ENCODE data around the gene POLDIP2. TPM values are rescaled to one million over a fixed set of nuclear protein-coding genes. Genes with fewer than 3 reads are reported as not detected.

POLDIP2 gene
- total RNA-seq, 1 donor = 82.9 TPM

GRCh38 chr17:28371245-28372202, 14.2 kb upstream of the POLDIP2 start, which contains the start of gene SARM1:
Gene SARM1, plus strand, starts transcription at chr17:28371694. Its CDS starts 339 bp downstream, at chr17:28372033.
- Histone ChIP-seq H3K27me3 (ENCODE audit: insufficient read depth, low read length) (peaks cover 16% of the 10 kb centered on the region), H2AFZ (ENCODE audit: low read length) (no peak within 1 kb of the TSS), H4K20me1 (ENCODE audit: insufficient read depth, low read length) (peaks cover 14% of the 10 kb centered on the region), H3K27ac (ENCODE audit: low read depth, low read length) (no peak within 1 kb of the TSS), H3K4me3 (ENCODE audit: insufficient read depth, low read length) (peak within 1 kb of the TSS; percentile 65), H3K36me3 (ENCODE audit: insufficient read depth, low read length) (no peaks in the 10 kb centered on the region), H3K79me2 (ENCODE audit: insufficient read depth, low read length) (no peaks in the 10 kb centered on the region), H3K9me3 (ENCODE audit: low read depth, low read length) (no peaks in the 10 kb centered on the region), H3K4me1 (ENCODE audit: insufficient read depth, low read length) (peaks cover 7% of the 10 kb centered on the region), H3K4me2 (ENCODE audit: insufficient read depth, low read length) (peak within 1 kb of the TSS; percentile 79)
- TF ChIP-seq CTCF (IDR thresholded peaks at IDR 0.05; ENCODE audit: extremely low read depth, low read depth, low read length) = no peak
- DNase-seq (ENCODE audit: insufficient read length, low spot score, missing footprints) = peak; percentile 98

GRCh38 chr17:28370744-28371103, 13.4 kb upstream of the POLDIP2 start:
- Histone ChIP-seq H3K27me3 (ENCODE audit: insufficient read depth, low read length) (peaks cover 16% of the 10 kb centered on the region), H3K36me3 (ENCODE audit: insufficient read depth, low read length) (no peaks in the 10 kb centered on the region), H3K9me3 (ENCODE audit: low read depth, low read length) (no peaks in the 10 kb centered on the region), H3K4me3 (ENCODE audit: insufficient read depth, low read length) (no peak overlapping the region), H3K4me2 (ENCODE audit: insufficient read depth, low read length) (peak overlapping the region; percentile 79), H3K4me1 (ENCODE audit: insufficient read depth, low read length) (peaks cover 7% of the 10 kb centered on the region), H2AFZ (ENCODE audit: low read length) (no peak overlapping the region), H4K20me1 (ENCODE audit: insufficient read depth, low read length) (peaks cover 14% of the 10 kb centered on the region), H3K27ac (ENCODE audit: low read depth, low read length) (no peak overlapping the region), H3K79me2 (ENCODE audit: insufficient read depth, low read length) (no peaks in the 10 kb centered on the region)
- no peak for TF ChIP-seq CTCF (IDR thresholded peaks at IDR 0.05; ENCODE audit: extremely low read depth, low read depth, low read length)
- DNase-seq (ENCODE audit: insufficient read length, low spot score, missing footprints) = peak; percentile 82

GRCh38 chr17:28370035-28370743, 12.9 kb upstream of the POLDIP2 start, which contains the start of gene VTN:
Gene VTN, minus strand, starts transcription at chr17:28370307. Its CDS starts 104 bp downstream, at chr17:28370203.
- no peaks in the 10 kb centered on the region for H3K79me2 ChIP-seq (ENCODE audit: insufficient read depth, low read length)
- no peaks in the 10 kb centered on the region for H3K9me3 ChIP-seq (ENCODE audit: low read depth, low read length)
- peaks cover 16% of the 10 kb centered on the region for H3K27me3 ChIP-seq (ENCODE audit: insufficient read depth, low read length)
- peaks cover 7% of the 10 kb centered on the region for H3K4me1 ChIP-seq (ENCODE audit: insufficient read depth, low read length)
- peak within 1 kb of the TSS; percentile 79 for H3K4me2 ChIP-seq (ENCODE audit: insufficient read depth, low read length)
- peaks cover 14% of the 10 kb centered on the region for H4K20me1 ChIP-seq (ENCODE audit: insufficient read depth, low read length)
- peak; percentile 78 for DNase-seq (ENCODE audit: insufficient read length, low spot score, missing footprints)
- H2AFZ ChIP-seq (ENCODE audit: low read length) = no peak within 1 kb of the TSS
- no peaks in the 10 kb centered on the region for H3K36me3 ChIP-seq (ENCODE audit: insufficient read depth, low read length)
- H3K27ac ChIP-seq (ENCODE audit: low read depth, low read length) = no peak within 1 kb of the TSS
- H3K4me3 ChIP-seq (ENCODE audit: insufficient read depth, low read length) = peak within 1 kb of the TSS; percentile 65
- no peak for TF ChIP-seq CTCF (IDR thresholded peaks at IDR 0.05; ENCODE audit: extremely low read depth, low read depth, low read length)

- Histone ChIP-seq H3K79me2 (ENCODE audit: insufficient read depth, low read length) (no peaks in the 10 kb centered on the region), H3K36me3 (ENCODE audit: insufficient read depth, low read length) (no peaks in the 10 kb centered on the region), H3K27ac (ENCODE audit: low read depth, low read length) (no peak overlapping the region), H2AFZ (ENCODE audit: low read length) (no peak overlapping the region), H3K9me3 (ENCODE audit: low read depth, low read length) (no peaks in the 10 kb centered on the region), H3K4me2 (ENCODE audit: insufficient read depth, low read length) (no peak overlapping the region), H3K4me1 (ENCODE audit: insufficient read depth, low read length) (peaks cover 7% of the 10 kb centered on the region), H4K20me1 (ENCODE audit: insufficient read depth, low read length) (peaks cover 14% of the 10 kb centered on the region), H3K4me3 (ENCODE audit: insufficient read depth, low read length) (no peak overlapping the region), H3K27me3 (ENCODE audit: insufficient read depth, low read length) (peaks cover 16% of the 10 kb centered on the region)
- TF ChIP-seq CTCF (IDR thresholded peaks at IDR 0.05; ENCODE audit: extremely low read depth, low read depth, low read length) = no peak
- DNase-seq (ENCODE audit: insufficient read length, low spot score, missing footprints) = peak; percentile 75
Observed at GRCh38 chr17:28369684-28370034, 12.3 kb upstream of the POLDIP2 start.
